ENCODE measurements around the gene SHE. TPM values are rescaled to one million over a fixed set of nuclear protein-coding genes. Genes with fewer than 3 reads are reported as not detected.

SHE gene
- total RNA-seq, 6 experiments from 2014 or later = 4.0 to 5.6 (median 4.7) TPM

DNA sequence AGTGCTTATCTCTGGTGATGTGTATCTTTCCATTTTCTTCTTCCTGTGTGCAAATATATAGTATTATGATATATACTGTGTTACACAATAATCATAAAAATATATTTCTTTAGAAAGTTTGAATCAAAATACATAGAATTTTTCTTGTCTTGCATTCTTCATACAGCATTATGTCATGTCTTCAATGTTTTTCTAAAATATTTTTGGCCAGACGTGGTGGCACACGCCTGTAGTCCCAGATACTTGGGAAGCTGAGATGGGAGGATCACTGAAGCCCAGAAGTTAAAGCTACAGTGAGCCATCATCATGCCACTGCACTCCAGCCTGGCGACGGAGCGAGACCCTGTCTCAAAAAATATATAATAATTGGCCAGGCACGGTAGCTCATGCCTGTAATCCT, 55.4 kb downstream of the SHE start:
- H3K4me1 ChIP-seq = peaks cover 0 to 16% (median 0%) of the 10 kb centered on the region in 4 donors
- DNase-seq (no peak), ATAC-seq (no peak)
- 79% methylated on average over 6 of the region's 6 CpGs for WGBS (ENCODE audit: insufficient coverage, low coverage, low lambda C conversion rate, missing lambda C conversion rate)
- intact Hi-C loops (cut with DNase I) = no loop called here
- H3K4me3 ChIP-seq = no peak overlapping the region
- peaks cover 0 to 93% (median 55%) of the 10 kb centered on the region in 4 donors for H3K36me3 ChIP-seq
- H3K27ac ChIP-seq = no peak overlapping the region
- H3K27me3 ChIP-seq = no peaks in the 10 kb centered on the region
- no peaks in the 10 kb centered on the region for H3K9me3 ChIP-seq
- TF ChIP-seq POLR2A (IDR thresholded peaks at IDR 0.05) = no peak
- TF ChIP-seq, protein P1, sequence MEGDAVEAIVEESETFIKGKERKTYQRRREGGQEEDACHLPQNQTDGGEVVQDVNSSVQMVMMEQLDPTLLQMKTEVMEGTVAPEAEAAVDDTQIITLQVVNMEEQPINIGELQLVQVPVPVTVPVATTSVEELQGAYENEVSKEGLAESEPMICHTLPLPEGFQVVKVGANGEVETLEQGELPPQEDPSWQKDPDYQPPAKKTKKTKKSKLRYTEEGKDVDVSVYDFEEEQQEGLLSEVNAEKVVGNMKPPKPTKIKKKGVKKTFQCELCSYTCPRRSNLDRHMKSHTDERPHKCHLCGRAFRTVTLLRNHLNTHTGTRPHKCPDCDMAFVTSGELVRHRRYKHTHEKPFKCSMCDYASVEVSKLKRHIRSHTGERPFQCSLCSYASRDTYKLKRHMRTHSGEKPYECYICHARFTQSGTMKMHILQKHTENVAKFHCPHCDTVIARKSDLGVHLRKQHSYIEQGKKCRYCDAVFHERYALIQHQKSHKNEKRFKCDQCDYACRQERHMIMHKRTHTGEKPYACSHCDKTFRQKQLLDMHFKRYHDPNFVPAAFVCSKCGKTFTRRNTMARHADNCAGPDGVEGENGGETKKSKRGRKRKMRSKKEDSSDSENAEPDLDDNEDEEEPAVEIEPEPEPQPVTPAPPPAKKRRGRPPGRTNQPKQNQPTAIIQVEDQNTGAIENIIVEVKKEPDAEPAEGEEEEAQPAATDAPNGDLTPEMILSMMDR (IDR thresholded peaks at IDR 0.05) = no peak

DNA sequence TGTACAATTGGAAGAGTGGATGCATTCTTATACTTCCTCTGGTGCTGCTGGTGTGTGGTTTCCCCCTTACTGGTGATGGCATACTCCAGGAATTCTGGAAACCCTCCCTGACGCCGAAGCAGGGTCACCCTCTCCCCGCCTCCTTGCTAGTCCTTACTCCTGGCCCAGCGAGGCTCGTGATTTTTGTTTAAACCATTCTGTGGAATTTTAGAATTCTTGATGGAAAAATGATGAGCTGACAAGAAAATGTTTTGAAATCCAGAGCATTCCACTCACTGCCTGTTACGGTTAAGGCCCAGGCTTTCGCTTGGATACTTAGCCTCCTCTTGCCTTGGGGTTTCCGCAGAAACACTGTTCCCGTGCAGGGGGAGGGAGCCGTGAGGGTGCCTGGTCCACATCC, 55.9 kb downstream of the SHE start:
- no peaks in the 10 kb centered on the region for H3K27me3 ChIP-seq
- WGBS (ENCODE audit: insufficient coverage, low coverage, low lambda C conversion rate, missing lambda C conversion rate) = 78% methylated on average over 10 of the region's 10 CpGs
- H3K36me3 ChIP-seq = peaks cover 0 to 93% (median 52%) of the 10 kb centered on the region in 4 donors
- no peak for ATAC-seq
- H3K4me3 ChIP-seq = no peak overlapping the region
- no peak overlapping the region for H3K27ac ChIP-seq
- no peak for DNase-seq
- intact Hi-C loops (cut with DNase I) = no loop called here
- no peaks in the 10 kb centered on the region for H3K9me3 ChIP-seq
- peaks cover 0 to 18% (median 0%) of the 10 kb centered on the region in 4 donors for H3K4me1 ChIP-seq
- TF ChIP-seq, protein P1 (IDR thresholded peaks at IDR 0.05) = no peak
- no peak for TF ChIP-seq POLR2A (IDR thresholded peaks at IDR 0.05)

DNA sequence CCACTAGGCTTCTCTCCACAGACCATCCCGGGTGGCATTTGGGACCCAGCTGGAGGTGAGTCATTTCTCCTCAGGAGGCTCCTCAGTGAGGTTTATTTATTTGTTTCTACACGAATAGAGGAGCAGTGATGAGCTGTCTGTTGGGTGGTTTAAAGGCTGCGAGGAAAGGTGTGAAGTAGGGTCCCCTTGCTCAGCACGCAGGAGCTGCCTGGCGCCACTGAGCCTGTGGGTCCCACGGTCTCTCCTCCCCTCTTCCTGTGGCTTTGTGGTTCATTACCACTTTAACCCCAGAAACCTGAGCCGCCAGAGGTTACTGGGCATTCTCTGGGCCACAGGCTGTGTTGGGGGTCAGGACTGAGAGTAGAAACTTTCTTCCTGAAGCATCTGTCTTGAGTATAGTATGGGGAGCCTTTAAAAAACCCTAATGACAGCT, 57.2 kb downstream of the SHE start:
- no peak for TF ChIP-seq POLR2A (IDR thresholded peaks at IDR 0.05)
- TF ChIP-seq, protein P1 (IDR thresholded peaks at IDR 0.05) = no peak
- H3K9me3 ChIP-seq = no peaks in the 10 kb centered on the region
- no peaks in the 10 kb centered on the region for H3K27me3 ChIP-seq
- DNase-seq (no peak), ATAC-seq (no peak)
- no peak overlapping the region for H3K27ac ChIP-seq
- WGBS (ENCODE audit: insufficient coverage, low coverage, low lambda C conversion rate, missing lambda C conversion rate) = 71% methylated on average over 6 of the region's 7 CpGs
- H3K4me3 ChIP-seq = no peak overlapping the region
- intact Hi-C loops (cut with DNase I) = no loop called here
- H3K36me3 ChIP-seq = peaks cover 0 to 93% (median 52%) of the 10 kb centered on the region in 4 donors
- peaks cover 0 to 31% (median 0%) of the 10 kb centered on the region in 4 donors for H3K4me1 ChIP-seq

DNA sequence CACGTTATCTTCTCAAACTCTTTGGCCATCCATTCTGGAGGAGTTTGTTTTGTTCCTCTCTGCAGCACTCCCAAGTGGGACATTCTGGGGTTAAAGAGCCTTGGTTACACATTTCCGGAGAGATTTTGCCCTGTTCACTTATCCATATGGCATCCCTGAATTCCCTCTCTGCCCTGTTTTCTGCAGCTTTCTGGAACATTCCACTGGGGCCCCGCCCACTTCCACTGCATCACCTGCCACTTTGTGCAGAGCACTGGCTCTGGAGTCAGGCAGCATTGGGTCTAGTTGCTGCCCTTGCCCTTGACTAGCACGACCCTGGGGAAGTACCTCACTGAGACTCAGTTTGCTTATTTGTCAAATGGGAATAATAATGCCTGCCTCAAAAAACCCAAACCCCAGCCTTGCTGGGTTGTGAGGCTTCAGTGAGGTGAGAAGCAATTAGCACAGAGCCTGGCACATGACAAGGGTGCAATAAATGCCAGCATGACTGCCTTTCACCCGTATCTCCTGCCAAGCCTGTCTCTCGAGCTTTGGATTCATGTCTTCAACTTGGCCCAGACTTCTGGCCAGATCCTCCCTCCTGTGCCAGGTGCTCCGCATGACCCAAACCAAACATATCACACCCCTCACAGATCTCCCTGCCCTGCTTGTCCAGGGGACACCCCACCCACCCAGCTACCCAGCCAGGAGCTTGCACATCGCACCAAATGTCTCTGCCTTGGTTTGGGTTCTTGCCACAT, 58.8 kb downstream of the SHE start:
- DNase-seq (peak in 2 of 3 donors; percentile 65 to 80), ATAC-seq (peak in 3 of 4 donors; percentile 17 to 72 (median 40))
- no peaks in the 10 kb centered on the region for H3K9me3 ChIP-seq
- peaks cover 0 to 82% (median 44%) of the 10 kb centered on the region in 4 donors for H3K36me3 ChIP-seq
- WGBS (ENCODE audit: insufficient coverage, low coverage, low lambda C conversion rate, missing lambda C conversion rate) = 41% methylated on average over 6 of the region's 8 CpGs
- H3K27me3 ChIP-seq = no peaks in the 10 kb centered on the region
- peaks cover 0 to 47% (median 5%) of the 10 kb centered on the region in 4 donors for H3K4me1 ChIP-seq
- H3K27ac ChIP-seq = peak overlapping the region in 2 of 3 donors; percentile 41 to 44
- intact Hi-C loops (cut with DNase I) = no loop called here
- TF ChIP-seq, protein P1 (IDR thresholded peaks at IDR 0.05) = no peak
- no peak for TF ChIP-seq POLR2A (IDR thresholded peaks at IDR 0.05)
- H3K4me3 ChIP-seq = no peak overlapping the region

Data from right lobe of liver (tissue), 6 donors.